CD14-positive monocyte (primary cell): ENCODE results near the gene DAPK1. TPM values are rescaled to one million over a fixed set of nuclear protein-coding genes. Genes with fewer than 3 reads are reported as not detected.

Experiments used
- DNase-seq, 3 donors: peaks; one replicate each; pipeline ENCODE4 v3.0.0-alpha.2; 2011 to 2022
- H2AFZ ChIP-seq: 2 replicates; pipeline ENCODE4 v1.6.0; 2012; ENCODE audit warnings: mild to moderate bottlenecking, low read depth, low read length, inconsistent platforms; ENCODE audit not compliant: insufficient read depth, poor library complexity, severe bottlenecking
- H3K27ac ChIP-seq, 2 donors: 1 replicate in 1 of 2; 2 replicates in 1 of 2; pipeline ENCODE4 v1.5.1; 2012 to 2013; ENCODE audit warnings: low read length in 2 of 2, control low read depth in 1 of 2, inconsistent platforms in 1 of 2, low read depth in 1 of 2, mild to moderate bottlenecking in 1 of 2
- H3K27me3 ChIP-seq, 2 donors: one replicate each; pipeline versions ENCODE4 v1.6.0 to v1.6.1; 2011 to 2013; ENCODE audit warnings: low read length in 2 of 2; ENCODE audit not compliant: control insufficient read depth in 2 of 2, insufficient read depth in 2 of 2
- H3K36me3 ChIP-seq, 2 donors: replicated peaks in 1 of 2; 1 replicate in 1 of 2; 2 replicates in 1 of 2; pipeline versions ENCODE4 v1.5.1 to v1.6.1; 2012 to 2013; ENCODE audit warnings: low read length in 2 of 2, control low read depth in 1 of 2, inconsistent platforms in 1 of 2, mild to moderate bottlenecking in 1 of 2; ENCODE audit not compliant: insufficient read depth in 2 of 2, control insufficient read depth in 1 of 2
- H3K4me1 ChIP-seq, 2 donors: 1 replicate in 1 of 2; 2 replicates in 1 of 2; pipeline versions ENCODE4 v1.5.1 to v1.6.1; 2012 to 2013; ENCODE audit warnings: low read length in 2 of 2, control low read depth in 1 of 2, inconsistent platforms in 1 of 2, mild to moderate bottlenecking in 1 of 2, moderate library complexity in 1 of 2; ENCODE audit not compliant: insufficient read depth in 2 of 2, control insufficient read depth in 1 of 2
- H3K4me2 ChIP-seq: replicated peaks from 2 replicates; pipeline ENCODE3; 2012; ENCODE audit warnings: low read length, moderate library complexity, mild to moderate bottlenecking; ENCODE audit not compliant: poor library complexity, severe bottlenecking; ENCODE audit errors: extremely low read depth
- H3K4me3 ChIP-seq, 3 experiments: fragments of 200-600 bp in 1 of 3; sonication (generic) in 1 of 3; replicated peaks in 1 of 3; 1 replicate in 2 of 3; 2 replicates in 1 of 3; pipeline ENCODE4 v1.5.1; 2011 to 2013; ENCODE audit warnings: low read length in 3 of 3, mild to moderate bottlenecking in 3 of 3, control low read depth in 2 of 3, low read depth in 2 of 3, inconsistent platforms in 1 of 3, moderate library complexity in 1 of 3
- H3K79me2 ChIP-seq: 2 replicates; pipeline ENCODE4 v1.6.0; 2012; ENCODE audit warnings: mild to moderate bottlenecking, control low read depth, inconsistent platforms, low read length, moderate library complexity; ENCODE audit not compliant: insufficient read depth
- H3K9ac ChIP-seq: 2 replicates; pipeline ENCODE4 v1.6.0; 2017; ENCODE audit warnings: low read length, mild to moderate bottlenecking; ENCODE audit not compliant: insufficient read depth, poor library complexity, severe bottlenecking
- H3K9me3 ChIP-seq, 2 donors: replicated peaks in 1 of 2; 1 replicate in 1 of 2; 2 replicates in 1 of 2; pipeline versions ENCODE4 v1.5.1 to v1.6.1; 2012 to 2013; ENCODE audit warnings: low read length in 2 of 2, control low read depth in 1 of 2; ENCODE audit not compliant: control insufficient read depth in 1 of 2, insufficient read depth in 1 of 2
- H4K20me1 ChIP-seq: 2 replicates; pipeline ENCODE4 v1.6.0; 2012; ENCODE audit warnings: mild to moderate bottlenecking, low read length, control low read depth, moderate library complexity; ENCODE audit not compliant: insufficient read depth
- H3K27ac Mint-ChIP-seq, 7 donors: one replicate each; pipeline ENCODE4 v1.8.0; 2020; ENCODE audit warnings: mild to moderate bottlenecking in 7 of 7, mixed read lengths in 7 of 7, moderate library complexity in 6 of 7, inconsistent platforms in 2 of 7
- H3K27me3 Mint-ChIP-seq, 3 donors: one replicate each; pipeline ENCODE4 v1.8.0; 2021 to 2022; ENCODE audit warnings: low read depth in 3 of 3, mild to moderate bottlenecking in 3 of 3, mixed read lengths in 3 of 3, moderate library complexity in 3 of 3, inconsistent platforms in 1 of 3
- H3K36me3 Mint-ChIP-seq, 2 donors: one replicate each; pipeline ENCODE4 v1.8.0; 2020; ENCODE audit warnings: mixed read lengths in 2 of 2, inconsistent platforms in 1 of 2, mild to moderate bottlenecking in 1 of 2
- H3K4me1 Mint-ChIP-seq: one replicate; pipeline ENCODE4 v1.8.0; 2020; ENCODE audit warnings: mild to moderate bottlenecking, mixed read lengths
- H3K4me3 Mint-ChIP-seq, 2 donors: one replicate each; pipeline ENCODE4 v1.8.0; 2020; ENCODE audit warnings: mild to moderate bottlenecking in 2 of 2, mixed read lengths in 2 of 2, moderate library complexity in 1 of 2
- H3K9me3 Mint-ChIP-seq, 7 donors: one replicate each; pipeline ENCODE4 v1.8.0; 2020 to 2022; ENCODE audit warnings: mixed read lengths in 7 of 7, mild to moderate bottlenecking in 6 of 7, moderate library complexity in 6 of 7, inconsistent platforms in 2 of 7
- CTCF ChIP-seq: fragments of 200-600 bp; IDR thresholded peaks from one replicate; pipeline ENCODE4 v1.8.0; 2022; ENCODE audit warnings: antibody characterized with exemption, mild to moderate bottlenecking
- WGBS: methylation state at CpG from one replicate; pipeline ENCODE4 v1.1.5; 2013; ENCODE audit warnings: missing lambda C conversion rate; ENCODE audit not compliant: insufficient coverage; 5-methylcytosine and 5-hydroxymethylcytosine counted together
- intact Hi-C, 2 donors: fragments of 100-400 bp; cut with micrococcal nuclease; formaldehyde crosslinking; loops; one replicate each; pipeline versions ENCODE4 v1.15.0 to v1.15.1; 2023
- polyA plus RNA-seq, 3 donors: library from polyadenylated mRNA; depleted of rRNA in 1 of 3; unstranded in 2 of 3; stranded (reverse) in 1 of 3; fragments of 300-500 nt in 2 of 3; fragments of >200 nt in 1 of 3; fragmentation: Illumina TruSeq in 2 of 3; gene quantifications; 1 replicate in 2 of 3; 2 replicates in 1 of 3; pipeline ENCODE4 v1.2.3, GENCODE V29; 2012 to 2021

Gene DAPK1
- polyA plus RNA-seq, 3 donors, result 24.1 to 102 (median 44.4) TPM

GRCh38 chr9:87613265-87614111 lies 115.8 kb downstream of the DAPK1 start:
- Histone ChIP-seq H3K79me2 (peaks cover 11% of the 10 kb centered on the region), H3K4me1 (peaks cover 57 to 82% of the 10 kb centered on the region in 2 donors), H3K36me3 (peaks cover 0 to 42% of the 10 kb centered on the region in 2 donors), H4K20me1 (peaks cover 1% of the 10 kb centered on the region), H3K4me2 (peak overlapping the region; percentile 42), H3K27ac (peak overlapping the region; percentile 57 to 93), H3K4me3 (peak overlapping the region in 1 of 3 experiments; percentile 37), H3K9ac (peak overlapping the region; percentile 50), H2AFZ (no peak overlapping the region), H3K9me3 (no peaks in the 10 kb centered on the region), H3K27me3 (no peaks in the 10 kb centered on the region)
- no peak for TF ChIP-seq CTCF
- peaks cover 0 to 3% (median 0%) of the 10 kb centered on the region in 7 donors for H3K9me3 Mint-ChIP-seq
- intact Hi-C loops, result loop anchor here (5.0 to 10.0 kb wide), 5 partner anchors 56 to 116 kb away; partner anchors contain the start of gene DAPK1 (in 1 of the 2)
- H3K27ac Mint-ChIP-seq, result peak overlapping the region; percentile 90 to 97 (median 93)
- peak overlapping the region in 1 of 2 donors; percentile 69 for H3K4me3 Mint-ChIP-seq
- peaks cover 88% of the 10 kb centered on the region for H3K4me1 Mint-ChIP-seq
- peaks cover 0 to 3% (median 1%) of the 10 kb centered on the region in 3 donors for H3K27me3 Mint-ChIP-seq
- 20% methylated on average over 2 of the region's 11 CpGs for WGBS
- peak; percentile 54 to 60 (median 59) for DNase-seq
- H3K36me3 Mint-ChIP-seq, result peaks cover 52 to 70% of the 10 kb centered on the region in 2 donors

GRCh38 chr9:87614397-87614796 lies 116.7 kb downstream of the DAPK1 start:
- peak overlapping the region; percentile 90 to 97 (median 93) for H3K27ac Mint-ChIP-seq
- peaks cover 53 to 70% of the 10 kb centered on the region in 2 donors for H3K36me3 Mint-ChIP-seq
- peaks cover 7 to 43% of the 10 kb centered on the region in 2 donors for H3K36me3 ChIP-seq
- peaks cover 0 to 3% (median 1%) of the 10 kb centered on the region in 3 donors for H3K27me3 Mint-ChIP-seq
- no peaks in the 10 kb centered on the region for H3K9me3 Mint-ChIP-seq
- peak overlapping the region; percentile 42 for H3K4me2 ChIP-seq
- H2AFZ ChIP-seq, result no peak overlapping the region
- peak; percentile 73 to 89 (median 83) for DNase-seq
- TF ChIP-seq CTCF, result no peak
- peaks cover 11% of the 10 kb centered on the region for H3K79me2 ChIP-seq
- H4K20me1 ChIP-seq, result peaks cover 3% of the 10 kb centered on the region
- peak overlapping the region in 1 of 3 experiments; percentile 37 for H3K4me3 ChIP-seq
- no peaks in the 10 kb centered on the region for H3K27me3 ChIP-seq
- H3K4me1 Mint-ChIP-seq, result peaks cover 80% of the 10 kb centered on the region
- H3K9me3 ChIP-seq, result no peaks in the 10 kb centered on the region
- peak overlapping the region; percentile 16 to 80 for H3K4me3 Mint-ChIP-seq
- 7% methylated on average over 4 of the region's 7 CpGs for WGBS
- peak overlapping the region; percentile 50 for H3K9ac ChIP-seq
- H3K4me1 ChIP-seq, result peaks cover 55 to 73% of the 10 kb centered on the region in 2 donors
- intact Hi-C loops, result loop anchor here (5.0 to 10.0 kb wide), 5 partner anchors 57 to 117 kb away; partner anchors contain the start of gene DAPK1 (in 1 of the 2)
- peak overlapping the region; percentile 65 to 93 for H3K27ac ChIP-seq
